Skeletal muscle tissue (tissue), 4 donors: ENCODE measurements around the gene GALNT14. TPM values are rescaled to one million over a fixed set of nuclear protein-coding genes. Genes with fewer than 3 reads are reported as not detected.

ENCODE experiments used
- H3K27ac ChIP-seq: one replicate; pipeline ENCODE4 v1.7.0; 2013; ENCODE audit warnings: mild to moderate bottlenecking, low read depth, low read length, inconsistent platforms
- H3K27me3 ChIP-seq, 3 donors: one replicate each; pipeline ENCODE4 v1.7.0; 2013; ENCODE audit warnings: low read length in 3 of 3; ENCODE audit not compliant: control insufficient read depth in 3 of 3, insufficient read depth in 3 of 3
- H3K36me3 ChIP-seq, 3 donors: one replicate each; pipeline ENCODE4 v1.7.0; 2013; ENCODE audit warnings: low read length in 3 of 3; ENCODE audit not compliant: control insufficient read depth in 3 of 3, insufficient read depth in 3 of 3
- H3K4me1 ChIP-seq, 3 donors: one replicate each; pipeline ENCODE4 v1.7.0; 2013; ENCODE audit warnings: low read length in 3 of 3, mild to moderate bottlenecking in 3 of 3; ENCODE audit not compliant: control insufficient read depth in 3 of 3, insufficient read depth in 3 of 3
- H3K4me3 ChIP-seq, 3 donors: one replicate each; pipeline ENCODE4 v1.7.0; 2013; ENCODE audit warnings: low read length in 3 of 3
- H3K9ac ChIP-seq, 3 donors: one replicate each; pipeline ENCODE4 v1.7.0; 2013; ENCODE audit warnings: low read length in 3 of 3, mild to moderate bottlenecking in 3 of 3, moderate library complexity in 2 of 3, low read depth in 1 of 3
- H3K9me3 ChIP-seq, 3 donors: one replicate each; pipeline ENCODE4 v1.7.0; 2013; ENCODE audit warnings: low read length in 3 of 3; ENCODE audit not compliant: control insufficient read depth in 3 of 3
- total RNA-seq: library from RNA; depleted of rRNA; stranded (reverse); fragments of >200 nt; gene quantifications from one replicate; pipeline ENCODE4 v1.2.3, GENCODE V29; 2014
- donor health status: Osteomylitis.

The GALNT14 gene
- total RNA-seq, 1 donor from 2014 or later: 2.1 TPM

DNA sequence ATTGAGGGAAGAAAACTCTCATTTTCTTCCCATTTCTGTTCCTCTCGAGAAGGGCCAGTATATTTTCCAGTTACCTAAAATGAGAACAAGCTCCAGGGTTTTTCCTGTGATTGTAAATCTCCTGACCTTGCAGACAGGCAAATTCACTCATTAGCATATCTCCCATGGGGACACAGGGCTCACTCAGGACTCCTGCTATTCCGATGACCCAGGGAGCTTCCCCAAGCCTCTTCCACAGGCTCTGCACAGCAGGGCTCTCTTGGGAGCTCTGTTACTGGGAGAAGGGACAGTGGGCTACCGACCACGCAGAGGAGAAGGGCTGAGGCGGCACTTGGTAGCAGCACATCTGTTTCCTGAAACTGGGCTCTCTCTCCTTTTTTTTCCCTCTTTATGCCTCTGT, 195.8 kb downstream of the GALNT14 start:
- Histone ChIP-seq H3K4me1 (no peaks in the 10 kb centered on the region), H3K4me3 (no peak overlapping the region), H3K27ac (no peak overlapping the region), H3K27me3 (peaks cover 0 to 5% (median 0%) of the 10 kb centered on the region in 3 donors), H3K9ac (no peak overlapping the region), H3K9me3 (no peaks in the 10 kb centered on the region), H3K36me3 (no peaks in the 10 kb centered on the region)

DNA sequence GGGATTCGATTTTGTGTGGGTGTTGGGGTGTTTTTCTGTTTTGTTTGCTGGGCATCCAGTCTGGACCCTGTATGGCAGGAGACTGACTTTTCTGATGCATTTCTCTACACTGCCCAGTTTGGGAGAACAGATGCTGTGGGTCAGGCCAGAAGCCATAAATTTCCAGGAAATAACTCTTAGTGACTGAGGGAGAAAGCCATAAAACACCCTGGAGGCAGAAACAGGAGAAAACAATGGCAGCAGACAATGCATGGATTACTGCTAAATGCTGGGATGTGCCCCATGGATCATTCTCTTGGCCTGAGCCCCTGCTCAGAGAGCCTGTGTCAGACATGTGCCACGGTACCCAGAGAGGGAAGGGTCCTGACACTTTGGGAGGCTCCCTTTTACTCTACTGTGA, 197.4 kb downstream of the GALNT14 start:
- Histone ChIP-seq H3K4me3 (no peak overlapping the region), H3K9me3 (no peaks in the 10 kb centered on the region), H3K27me3 (peaks cover 0 to 5% (median 0%) of the 10 kb centered on the region in 3 donors), H3K4me1 (no peaks in the 10 kb centered on the region), H3K36me3 (no peaks in the 10 kb centered on the region), H3K9ac (no peak overlapping the region), H3K27ac (no peak overlapping the region)

DNA sequence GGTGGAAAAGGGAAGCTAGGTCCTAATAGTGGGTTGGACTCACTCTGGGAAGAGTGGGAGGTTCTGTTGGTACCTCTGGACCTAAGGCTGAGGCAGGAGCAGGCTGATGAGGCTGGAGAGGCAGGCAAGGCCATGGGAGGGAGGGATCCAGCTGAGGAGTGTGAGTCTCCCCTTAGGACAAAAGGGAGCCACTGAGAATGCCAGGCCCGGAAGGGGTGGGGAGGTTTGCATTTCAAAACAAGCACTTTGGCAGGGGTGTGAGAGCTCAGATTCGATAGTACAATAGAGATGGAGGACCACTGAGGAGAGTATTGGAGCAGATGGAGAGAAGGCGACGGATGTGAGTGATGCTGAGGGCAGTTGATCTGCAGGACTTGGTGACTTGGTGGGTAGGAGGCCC, 198.9 kb downstream of the GALNT14 start:
- Histone ChIP-seq H3K9ac (no peak overlapping the region), H3K36me3 (no peaks in the 10 kb centered on the region), H3K9me3 (no peaks in the 10 kb centered on the region), H3K27ac (no peak overlapping the region), H3K27me3 (peaks cover 0 to 5% (median 0%) of the 10 kb centered on the region in 3 donors), H3K4me1 (no peaks in the 10 kb centered on the region), H3K4me3 (no peak overlapping the region)

DNA sequence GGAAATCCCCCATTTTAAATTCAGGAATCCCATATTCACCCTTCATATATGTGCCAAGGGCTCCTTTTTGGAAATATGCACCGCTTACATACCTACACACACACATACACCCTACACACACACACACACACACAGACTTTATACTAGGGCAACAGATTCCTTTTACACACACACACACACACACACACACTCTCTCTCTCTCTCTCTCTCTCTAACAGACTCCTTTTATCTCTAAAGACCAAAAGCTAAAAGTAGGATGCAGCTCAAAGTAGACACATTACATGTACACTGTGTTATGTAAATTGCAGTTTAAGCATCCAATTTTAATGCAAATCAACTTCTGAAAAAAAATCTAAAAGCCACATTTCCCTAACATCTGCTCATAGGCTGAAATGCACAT, 200.0 kb downstream of the GALNT14 start:
- Histone ChIP-seq H3K9me3 (no peaks in the 10 kb centered on the region), H3K27ac (no peak overlapping the region), H3K4me1 (no peaks in the 10 kb centered on the region), H3K9ac (no peak overlapping the region), H3K36me3 (no peaks in the 10 kb centered on the region), H3K27me3 (peaks cover 0 to 3% (median 0%) of the 10 kb centered on the region in 3 donors), H3K4me3 (no peak overlapping the region)

DNA sequence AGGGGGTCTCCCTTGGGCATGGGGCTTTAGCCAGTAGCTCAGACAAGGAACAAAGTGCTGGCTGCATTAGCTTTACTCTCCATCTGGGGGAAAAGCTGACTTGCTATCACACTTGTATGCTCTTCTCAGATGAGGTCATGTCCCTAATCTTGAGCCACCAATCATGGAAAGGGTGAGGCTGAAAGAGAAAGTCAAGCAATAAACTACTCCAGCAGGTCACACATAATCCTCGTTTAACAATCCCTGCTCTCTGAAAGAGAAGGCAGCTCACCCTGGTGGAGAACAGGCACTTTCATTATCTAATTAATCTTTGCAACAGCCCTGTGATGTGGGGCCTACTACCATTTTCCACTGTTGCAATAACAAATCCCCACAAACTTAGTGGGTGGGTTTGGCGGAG, 201.3 kb downstream of the GALNT14 start:
- no peaks in the 10 kb centered on the region for H3K9me3 ChIP-seq
- H3K27me3 ChIP-seq: peaks cover 0 to 3% (median 0%) of the 10 kb centered on the region in 3 donors
- no peaks in the 10 kb centered on the region for H3K4me1 ChIP-seq
- H3K4me3 ChIP-seq: no peak overlapping the region
- no peaks in the 10 kb centered on the region for H3K36me3 ChIP-seq
- H3K9ac ChIP-seq: no peak overlapping the region
- H3K27ac ChIP-seq: no peak overlapping the region

DNA sequence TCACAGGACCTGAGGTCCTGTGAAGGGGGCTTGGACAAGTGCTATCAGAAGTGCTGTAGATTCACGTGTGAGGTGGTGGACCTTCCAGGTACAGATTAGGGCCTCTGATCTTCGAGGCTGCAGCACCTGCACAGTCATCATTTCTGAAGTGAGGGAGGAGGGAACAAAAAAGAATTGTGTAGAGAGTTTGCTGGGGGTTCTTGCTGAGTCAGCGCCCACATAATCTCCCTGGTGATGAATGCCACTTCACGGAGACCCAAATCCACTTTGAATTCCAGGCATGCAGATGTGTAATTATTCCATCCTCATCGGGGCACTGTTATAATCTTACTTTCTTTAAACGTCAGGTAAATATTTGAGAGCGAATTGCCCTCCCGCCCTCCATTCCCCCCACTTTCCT, 202.4 kb downstream of the GALNT14 start:
- Histone ChIP-seq H3K27ac (no peak overlapping the region), H3K36me3 (no peaks in the 10 kb centered on the region), H3K27me3 (peaks cover 0 to 3% (median 0%) of the 10 kb centered on the region in 3 donors), H3K4me1 (no peaks in the 10 kb centered on the region), H3K9me3 (no peaks in the 10 kb centered on the region), H3K4me3 (no peak overlapping the region), H3K9ac (no peak overlapping the region)

DNA sequence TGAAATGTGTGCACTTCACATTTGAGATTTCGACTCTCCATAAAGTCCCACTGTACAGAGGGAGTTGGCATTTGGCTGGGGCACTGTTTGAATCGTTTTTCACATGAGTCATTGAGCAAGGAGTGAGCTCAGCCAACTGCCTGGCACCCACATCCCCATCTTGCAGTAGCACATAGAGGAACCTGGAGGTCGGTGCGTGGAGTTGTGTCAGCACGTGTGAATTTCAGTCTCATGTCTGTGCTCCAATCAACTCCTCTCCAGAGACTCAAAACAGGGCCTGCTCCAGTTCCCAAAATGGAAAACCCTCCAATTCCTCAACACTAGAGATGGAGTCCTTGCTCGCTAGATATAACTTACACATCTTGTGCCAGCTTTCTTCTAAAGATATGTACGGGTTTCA, 204.2 kb downstream of the GALNT14 start:
- H3K9ac ChIP-seq: no peak overlapping the region
- no peak overlapping the region for H3K27ac ChIP-seq
- H3K4me1 ChIP-seq: no peaks in the 10 kb centered on the region
- no peaks in the 10 kb centered on the region for H3K36me3 ChIP-seq
- no peak overlapping the region for H3K4me3 ChIP-seq
- H3K27me3 ChIP-seq: no peaks in the 10 kb centered on the region
- H3K9me3 ChIP-seq: no peaks in the 10 kb centered on the region

DNA sequence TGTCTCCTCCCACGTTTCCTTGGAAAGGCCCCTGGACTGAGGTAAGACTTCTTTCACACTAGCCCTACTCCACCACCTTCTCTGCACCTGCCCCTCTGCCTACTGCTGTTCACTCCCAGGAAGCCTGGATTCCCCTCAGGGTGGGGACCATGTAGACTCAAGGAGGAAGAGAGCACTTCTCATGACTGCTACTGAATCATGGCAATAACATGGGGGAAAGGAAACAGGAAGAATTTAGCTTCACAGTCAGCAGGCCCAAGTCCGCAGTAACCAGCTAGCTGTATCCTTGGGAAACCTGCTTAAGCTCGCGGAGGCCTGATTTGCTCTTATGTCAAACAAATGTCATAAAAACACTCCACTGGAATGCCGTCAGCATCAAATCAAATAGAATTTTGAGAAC, 204.7 kb downstream of the GALNT14 start:
- H3K4me3 ChIP-seq: no peak overlapping the region
- H3K27ac ChIP-seq: no peak overlapping the region
- H3K36me3 ChIP-seq: no peaks in the 10 kb centered on the region
- no peak overlapping the region for H3K9ac ChIP-seq
- H3K4me1 ChIP-seq: no peaks in the 10 kb centered on the region
- H3K9me3 ChIP-seq: no peaks in the 10 kb centered on the region
- H3K27me3 ChIP-seq: no peaks in the 10 kb centered on the region

DNA sequence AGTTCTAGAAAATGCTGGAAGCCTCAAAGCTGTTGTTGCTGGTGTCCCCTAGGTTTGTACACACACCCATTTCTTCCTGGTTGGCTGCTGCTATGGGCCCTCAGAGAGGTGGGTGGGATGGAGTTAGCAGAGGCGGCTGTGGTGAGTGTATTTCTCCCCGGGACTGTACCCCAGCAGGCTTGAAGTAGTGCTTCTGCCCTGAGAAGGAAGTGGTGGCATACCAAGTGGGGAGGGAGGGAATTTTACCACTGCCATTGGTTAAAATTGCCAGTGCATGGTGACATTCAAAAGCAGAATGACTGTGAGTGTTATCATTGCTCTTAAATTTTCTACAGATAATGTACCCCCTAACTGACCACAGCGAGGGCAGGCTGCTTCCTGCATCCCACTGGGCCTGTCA, 205.4 kb downstream of the GALNT14 start:
- H3K4me1 ChIP-seq: no peaks in the 10 kb centered on the region
- H3K36me3 ChIP-seq: no peaks in the 10 kb centered on the region
- no peaks in the 10 kb centered on the region for H3K9me3 ChIP-seq
- no peak overlapping the region for H3K4me3 ChIP-seq
- no peak overlapping the region for H3K9ac ChIP-seq
- H3K27me3 ChIP-seq: no peaks in the 10 kb centered on the region
- no peak overlapping the region for H3K27ac ChIP-seq

DNA sequence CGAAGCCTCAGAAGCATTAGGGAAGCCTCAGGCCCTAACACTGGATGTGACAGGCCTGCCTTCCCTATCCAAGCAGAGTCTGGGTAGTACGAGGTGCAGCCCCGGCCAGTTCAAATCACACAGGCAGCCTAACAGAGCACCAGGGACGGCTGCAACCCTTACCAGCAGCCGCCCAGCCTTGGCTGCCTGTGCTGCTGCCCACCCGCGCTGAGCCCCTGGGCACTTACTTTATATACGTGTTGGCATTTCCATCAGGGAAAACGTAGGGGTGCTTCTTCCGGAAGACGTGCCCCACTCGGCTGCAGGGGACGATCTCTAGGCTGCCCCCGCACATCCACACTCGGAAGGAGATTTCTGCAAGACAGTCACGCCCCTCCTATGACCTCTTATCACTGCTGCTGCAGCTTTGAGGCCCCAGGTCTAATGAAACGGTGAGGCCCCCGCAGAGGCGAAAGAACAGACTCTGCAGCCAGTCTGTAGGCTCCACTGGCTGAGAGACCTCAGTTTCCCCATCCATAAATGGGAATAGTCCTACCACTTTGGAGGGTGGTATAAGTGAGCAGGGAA, 206.3 kb downstream of the GALNT14 start:
- H3K9ac ChIP-seq: no peak overlapping the region
- H3K9me3 ChIP-seq: no peaks in the 10 kb centered on the region
- H3K4me1 ChIP-seq: no peaks in the 10 kb centered on the region
- H3K4me3 ChIP-seq: no peak overlapping the region
- no peaks in the 10 kb centered on the region for H3K36me3 ChIP-seq
- no peak overlapping the region for H3K27ac ChIP-seq
- H3K27me3 ChIP-seq: no peaks in the 10 kb centered on the region

DNA sequence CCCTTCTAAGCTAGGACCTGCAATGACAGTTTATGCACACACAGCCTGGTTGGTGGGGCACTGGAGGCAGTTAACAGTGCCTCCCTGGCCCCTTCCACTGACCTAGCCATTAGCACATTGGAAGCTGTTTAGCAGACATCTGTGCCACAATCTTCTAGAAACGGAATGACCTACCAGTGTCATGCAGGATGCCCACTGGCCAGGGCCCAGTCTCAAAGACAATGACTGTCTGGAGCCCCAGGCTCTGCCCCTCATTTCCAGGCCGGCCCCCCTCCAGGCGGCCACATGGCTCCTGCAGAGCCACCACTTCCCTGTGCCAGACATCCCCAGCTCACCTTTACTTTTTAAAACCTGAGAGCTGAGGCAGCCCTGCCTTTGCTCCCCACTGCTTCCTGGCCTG, 207.5 kb downstream of the GALNT14 start:
- no peak overlapping the region for H3K9ac ChIP-seq
- no peak overlapping the region for H3K4me3 ChIP-seq
- H3K27me3 ChIP-seq: no peaks in the 10 kb centered on the region
- H3K9me3 ChIP-seq: no peaks in the 10 kb centered on the region
- no peaks in the 10 kb centered on the region for H3K4me1 ChIP-seq
- H3K27ac ChIP-seq: no peak overlapping the region
- no peaks in the 10 kb centered on the region for H3K36me3 ChIP-seq
